HepG2 (cell line): Measurements from ENCODE around the gene PEX14. TPM values are rescaled to one million over a fixed set of nuclear protein-coding genes. Genes with fewer than 3 reads are reported as not detected.

Experiments
- HMG20B ChIP-seq: conservative IDR thresholded peaks from 2 replicates; pipeline ENCODE4 v1.6.1; 2016; ENCODE audit warnings: missing genetic modification reagents, missing compliant biosample characterization
- HMGA1 ChIP-seq: sonication (generic); formaldehyde crosslinking; conservative IDR thresholded peaks from 2 replicates; pipeline ENCODE4 v1.4.0; 2020; ENCODE audit warnings: missing genetic modification reagents
- MED13 ChIP-seq: sonication (generic); formaldehyde crosslinking; IDR thresholded peaks from 2 replicates; pipeline ENCODE4 v1.5.0; 2020; ENCODE audit warnings: missing genetic modification reagents
- RBFOX2 ChIP-seq: fragments of 200-400 bp; formaldehyde crosslinking; IDR thresholded peaks from 2 replicates; pipeline ENCODE4 v1.6.1; 2017; ENCODE audit warnings: low read depth, mild to moderate bottlenecking, low read length
- SOX13 ChIP-seq, 3 experiments: fragments of 450-650 bp in 1 of 3; sonication (generic) in 1 of 3; formaldehyde crosslinking in 1 of 3; IDR thresholded peaks in 2 of 3; conservative IDR thresholded peaks in 1 of 3; 2 replicates each; pipeline versions ENCODE4 v1.5.0 to v1.6.1; 2016 to 2020; ENCODE audit warnings: antibody characterized with exemption in 1 of 3, mild to moderate bottlenecking in 1 of 3, missing compliant biosample characterization in 1 of 3, missing genetic modification reagents in 1 of 3, moderate library complexity in 1 of 3
- SOX5 ChIP-seq: IDR thresholded peaks from 2 replicates; pipeline ENCODE4 v1.6.1; 2016; ENCODE audit warnings: borderline replicate concordance
- SRF ChIP-seq: IDR thresholded peaks from 2 replicates; pipeline ENCODE4 v1.6.1; 2011; ENCODE audit warnings: mild to moderate bottlenecking, low read depth, low read length, moderate library complexity
- U2AF2 ChIP-seq: fragments of 200-400 bp; formaldehyde crosslinking; IDR thresholded peaks from 2 replicates; pipeline ENCODE4 v1.6.1; 2017; ENCODE audit warnings: low read depth, mild to moderate bottlenecking, low read length
- YEATS4 ChIP-seq: sonication (generic); formaldehyde crosslinking; IDR thresholded peaks from 2 replicates; pipeline ENCODE4 v1.4.0; 2020; ENCODE audit warnings: missing genetic modification reagents, borderline replicate concordance
- ZMAT3 ChIP-seq: sonication (generic); formaldehyde crosslinking; conservative IDR thresholded peaks from 2 replicates; pipeline ENCODE4 v1.7.0; 2021; ENCODE audit warnings: missing genetic modification reagents
- ZNF274 ChIP-seq: sonication (generic); formaldehyde crosslinking; IDR thresholded peaks from 2 replicates; pipeline ENCODE4 v1.5.1; 2020; ENCODE audit warnings: mild to moderate bottlenecking, missing genetic modification reagents
- ZNF616 ChIP-seq: sonication (generic); formaldehyde crosslinking; IDR thresholded peaks from 2 replicates; pipeline ENCODE4 v1.5.0; 2020; ENCODE audit warnings: low read depth, mild to moderate bottlenecking, missing genetic modification reagents
- ZNF652 ChIP-seq: IDR thresholded peaks from 2 replicates; pipeline ENCODE4 v1.6.1; 2016; ENCODE audit warnings: low read depth, borderline replicate concordance
- polyA plus RNA-seq, 8 experiments: library from polyadenylated mRNA; depleted of rRNA in 3 of 8; stranded (reverse) in 7 of 8; unstranded in 1 of 8; fragments of >200 nt; fragmentation: Illumina TruSeq in 4 of 8; extraction: Trizol in 4 of 8; gene quantifications; 2 replicates each; pipeline versions ENCODE4 v1.2.1 to v1.2.3, GENCODE V29; 2011 to 2016; ENCODE audit warnings: low read depth in 4 of 8, missing spikeins in 1 of 8, mixed read lengths in 1 of 8; ENCODE audit not compliant: insufficient read depth in 1 of 8
- total RNA-seq, 5 experiments: library from RNA; depleted of rRNA; stranded (reverse); fragments of >200 nt; fragmentation: Illumina TruSeq; extraction: Trizol; gene quantifications; 2 replicates each; pipeline ENCODE4 v1.2.3, GENCODE V29; 2016; ENCODE audit warnings: low read depth in 1 of 5
- TF ChIP-seq, protein P1 (sequence below): sonication (generic); formaldehyde crosslinking; IDR thresholded peaks from 2 replicates; pipeline ENCODE4 v1.4.0; 2020; ENCODE audit warnings: missing genetic modification reagents
- TF ChIP-seq, protein P2 (sequence below): sonication (generic); formaldehyde crosslinking; conservative IDR thresholded peaks from 2 replicates; pipeline ENCODE4 v1.5.0; 2020; ENCODE audit warnings: missing genetic modification reagents
- TF ChIP-seq, protein P3 (sequence below): sonication (generic); formaldehyde crosslinking; IDR thresholded peaks from 2 replicates; pipeline ENCODE4 v1.4.0; 2020; ENCODE audit warnings: missing genetic modification reagents, mild to moderate bottlenecking, borderline replicate concordance

The PEX14 gene
- total and polyA plus RNA-seq, 2 of the 13 experiments (the other 11 are each of a cell fraction or from before 2014, with no cell fraction given) = 6.5 to 9.9 TPM

DNA sequence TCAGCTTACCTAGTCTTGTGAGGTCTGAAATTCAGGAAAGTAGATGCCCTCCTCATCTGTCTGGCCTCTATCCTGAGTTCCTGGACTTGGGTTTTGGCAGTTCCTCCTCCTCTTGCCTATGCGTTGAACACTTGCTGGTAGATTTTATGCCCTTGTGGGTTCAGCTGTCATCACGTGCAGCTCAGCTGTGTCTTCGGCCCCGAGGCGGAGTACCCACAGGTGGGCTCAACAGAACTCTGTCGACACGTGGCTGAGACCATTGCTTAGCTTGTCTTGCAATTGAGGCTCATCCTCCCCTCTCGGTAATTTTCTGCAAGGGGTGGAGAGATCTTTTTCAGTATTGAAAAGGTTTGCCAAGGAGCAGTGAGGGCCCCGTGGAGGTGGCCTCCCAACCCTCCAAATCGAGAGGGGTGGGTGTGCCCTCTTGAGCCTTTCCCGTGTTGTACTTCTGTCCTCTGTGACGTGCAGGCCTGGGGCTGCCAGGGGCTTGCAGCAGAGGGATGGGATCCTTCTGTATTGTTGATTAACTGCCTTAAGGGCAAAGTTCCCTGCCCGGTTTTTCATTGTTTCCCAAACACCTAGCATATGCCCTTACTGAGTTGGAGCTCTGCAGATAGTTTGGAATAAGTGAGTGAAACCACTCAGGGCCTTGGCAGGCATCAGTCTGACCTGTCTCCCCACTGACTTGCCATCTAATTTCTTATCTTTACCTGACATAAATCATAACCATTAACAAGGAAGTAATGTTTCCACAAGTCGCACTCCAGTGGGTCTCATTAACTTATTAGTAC is 41.6 kb upstream of the PEX14 start (continued):
- TF ChIP-seq, protein P1, sequence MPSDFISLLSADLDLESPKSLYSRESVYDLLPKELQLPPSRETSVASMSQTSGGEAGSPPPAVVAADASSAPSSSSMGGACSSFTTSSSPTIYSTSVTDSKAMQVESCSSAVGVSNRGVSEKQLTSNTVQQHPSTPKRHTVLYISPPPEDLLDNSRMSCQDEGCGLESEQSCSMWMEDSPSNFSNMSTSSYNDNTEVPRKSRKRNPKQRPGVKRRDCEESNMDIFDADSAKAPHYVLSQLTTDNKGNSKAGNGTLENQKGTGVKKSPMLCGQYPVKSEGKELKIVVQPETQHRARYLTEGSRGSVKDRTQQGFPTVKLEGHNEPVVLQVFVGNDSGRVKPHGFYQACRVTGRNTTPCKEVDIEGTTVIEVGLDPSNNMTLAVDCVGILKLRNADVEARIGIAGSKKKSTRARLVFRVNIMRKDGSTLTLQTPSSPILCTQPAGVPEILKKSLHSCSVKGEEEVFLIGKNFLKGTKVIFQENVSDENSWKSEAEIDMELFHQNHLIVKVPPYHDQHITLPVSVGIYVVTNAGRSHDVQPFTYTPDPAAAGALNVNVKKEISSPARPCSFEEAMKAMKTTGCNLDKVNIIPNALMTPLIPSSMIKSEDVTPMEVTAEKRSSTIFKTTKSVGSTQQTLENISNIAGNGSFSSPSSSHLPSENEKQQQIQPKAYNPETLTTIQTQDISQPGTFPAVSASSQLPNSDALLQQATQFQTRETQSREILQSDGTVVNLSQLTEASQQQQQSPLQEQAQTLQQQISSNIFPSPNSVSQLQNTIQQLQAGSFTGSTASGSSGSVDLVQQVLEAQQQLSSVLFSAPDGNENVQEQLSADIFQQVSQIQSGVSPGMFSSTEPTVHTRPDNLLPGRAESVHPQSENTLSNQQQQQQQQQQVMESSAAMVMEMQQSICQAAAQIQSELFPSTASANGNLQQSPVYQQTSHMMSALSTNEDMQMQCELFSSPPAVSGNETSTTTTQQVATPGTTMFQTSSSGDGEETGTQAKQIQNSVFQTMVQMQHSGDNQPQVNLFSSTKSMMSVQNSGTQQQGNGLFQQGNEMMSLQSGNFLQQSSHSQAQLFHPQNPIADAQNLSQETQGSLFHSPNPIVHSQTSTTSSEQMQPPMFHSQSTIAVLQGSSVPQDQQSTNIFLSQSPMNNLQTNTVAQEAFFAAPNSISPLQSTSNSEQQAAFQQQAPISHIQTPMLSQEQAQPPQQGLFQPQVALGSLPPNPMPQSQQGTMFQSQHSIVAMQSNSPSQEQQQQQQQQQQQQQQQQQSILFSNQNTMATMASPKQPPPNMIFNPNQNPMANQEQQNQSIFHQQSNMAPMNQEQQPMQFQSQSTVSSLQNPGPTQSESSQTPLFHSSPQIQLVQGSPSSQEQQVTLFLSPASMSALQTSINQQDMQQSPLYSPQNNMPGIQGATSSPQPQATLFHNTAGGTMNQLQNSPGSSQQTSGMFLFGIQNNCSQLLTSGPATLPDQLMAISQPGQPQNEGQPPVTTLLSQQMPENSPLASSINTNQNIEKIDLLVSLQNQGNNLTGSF (CRISPR knock-in tag) = no peak
- TF ChIP-seq SRF = no peak
- TF ChIP-seq YEATS4 = no peak
- TF ChIP-seq ZNF652 (CRISPR knock-in tag) = no peak
- TF ChIP-seq ZMAT3 (CRISPR knock-in tag) = no peak
- TF ChIP-seq RBFOX2 = no peak
- TF ChIP-seq MED13 (CRISPR knock-in tag) = no peak
- TF ChIP-seq U2AF2 = no peak
- TF ChIP-seq, protein P2, sequence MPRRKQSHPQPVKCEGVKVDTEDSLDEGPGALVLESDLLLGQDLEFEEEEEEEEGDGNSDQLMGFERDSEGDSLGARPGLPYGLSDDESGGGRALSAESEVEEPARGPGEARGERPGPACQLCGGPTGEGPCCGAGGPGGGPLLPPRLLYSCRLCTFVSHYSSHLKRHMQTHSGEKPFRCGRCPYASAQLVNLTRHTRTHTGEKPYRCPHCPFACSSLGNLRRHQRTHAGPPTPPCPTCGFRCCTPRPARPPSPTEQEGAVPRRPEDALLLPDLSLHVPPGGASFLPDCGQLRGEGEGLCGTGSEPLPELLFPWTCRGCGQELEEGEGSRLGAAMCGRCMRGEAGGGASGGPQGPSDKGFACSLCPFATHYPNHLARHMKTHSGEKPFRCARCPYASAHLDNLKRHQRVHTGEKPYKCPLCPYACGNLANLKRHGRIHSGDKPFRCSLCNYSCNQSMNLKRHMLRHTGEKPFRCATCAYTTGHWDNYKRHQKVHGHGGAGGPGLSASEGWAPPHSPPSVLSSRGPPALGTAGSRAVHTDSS (CRISPR knock-in tag) = no peak
- TF ChIP-seq HMGA1 = no peak
- no peak for TF ChIP-seq ZNF274 (CRISPR knock-in tag)
- no peak for TF ChIP-seq ZNF616 (CRISPR knock-in tag)
- TF ChIP-seq, protein P3, sequence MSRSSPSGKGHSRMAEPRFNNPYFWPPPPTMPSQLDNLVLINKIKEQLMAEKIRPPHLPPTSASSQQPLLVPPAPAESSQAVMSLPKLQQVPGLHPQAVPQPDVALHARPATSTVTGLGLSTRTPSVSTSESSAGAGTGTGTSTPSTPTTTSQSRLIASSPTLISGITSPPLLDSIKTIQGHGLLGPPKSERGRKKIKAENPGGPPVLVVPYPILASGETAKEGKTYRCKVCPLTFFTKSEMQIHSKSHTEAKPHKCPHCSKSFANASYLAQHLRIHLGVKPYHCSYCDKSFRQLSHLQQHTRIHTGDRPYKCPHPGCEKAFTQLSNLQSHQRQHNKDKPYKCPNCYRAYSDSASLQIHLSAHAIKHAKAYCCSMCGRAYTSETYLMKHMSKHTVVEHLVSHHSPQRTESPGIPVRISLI (CRISPR knock-in tag) = no peak
- TF ChIP-seq SOX13 (IDR thresholded peaks at IDR 0.05) = no peak
- TF ChIP-seq SOX13 (CRISPR knock-in tag; conservative IDR thresholded peaks at IDR 0.05 in 1 of 2, IDR thresholded peaks at IDR 0.05 in 1 of 2) = peak in 1 of 2 experiments; percentile 55; a peak in 2 of 4 replicates
- no peak for TF ChIP-seq HMG20B (CRISPR knock-in tag)
- 0 out of 2 replicates have a peak, but pooled peaks have one; percentile 23 for TF ChIP-seq SOX5
